Measurements from ENCODE around the gene PRELP. TPM values are rescaled to one million over a fixed set of nuclear protein-coding genes. Genes with fewer than 3 reads are reported as not detected.

The PRELP gene
- total and polyA plus RNA-seq, 9 of the 15 experiments (the other 6 are each of a cell fraction or from before 2014, with no cell fraction given) = 0.04 TPM; not detected in 8

DNA sequence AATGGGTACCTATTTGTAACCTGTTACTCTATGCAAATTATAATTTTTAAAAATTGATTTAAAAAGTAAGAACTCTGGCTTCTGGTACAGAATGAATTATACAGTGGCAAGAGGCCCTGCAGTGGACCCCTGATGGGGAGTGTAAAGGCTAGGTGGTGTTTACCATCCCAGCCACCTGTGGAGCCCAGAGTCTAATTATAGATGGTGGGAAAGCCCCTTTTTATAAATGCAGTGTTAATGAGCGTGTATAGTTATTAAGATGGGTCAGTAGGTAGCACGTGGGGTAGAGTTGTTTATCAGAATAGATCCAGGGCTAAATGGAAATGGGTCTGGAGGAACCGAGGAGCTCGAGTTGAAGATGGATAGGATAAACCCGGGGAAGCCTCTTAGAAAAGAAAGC, 13.9 kb upstream of the PRELP start:
- Histone ChIP-seq H3K9me1 (ENCODE audit: control insufficient read depth, insufficient read depth, low read length) (no peaks in the 10 kb centered on the region), H3K9me3 (replicated peaks; ENCODE audit: control insufficient read depth, insufficient read depth, low read depth, low read length) (no peaks in the 10 kb centered on the region), H3K27ac (ENCODE audit: extremely low read depth, low read depth, low read length) (no peak overlapping the region), H3K9ac (ENCODE audit: insufficient read depth in 1 of 2, low read depth in 2 of 2, low read length in 2 of 2) (no peak overlapping the region), H2AFZ (ENCODE audit: low read depth, low read length) (no peak overlapping the region), H3K36me3 (ENCODE audit: control insufficient read depth, insufficient read depth, low read length) (no peaks in the 10 kb centered on the region), H3K79me2 (ENCODE audit: control insufficient read depth, insufficient read depth, low read length) (no peaks in the 10 kb centered on the region), H4K20me1 (replicated peaks; ENCODE audit: control insufficient read depth, insufficient read depth, low read length) (peaks cover 11% of the 10 kb centered on the region; the same call in 1 of the 2 replicates), H3K27me3 (ENCODE audit: control insufficient read depth in 2 of 2, insufficient read depth in 2 of 2, low read length in 2 of 2) (peaks cover 41 to 42% of the 10 kb centered on the region in 2 experiments), H3K4me3 (no peak overlapping the region), H3K4me1 (replicated peaks in 1 of 2; ENCODE audit: control insufficient read depth in 2 of 2, insufficient read depth in 2 of 2, low read length in 2 of 2) (no peaks in the 10 kb centered on the region), H3K4me2 (ENCODE audit: insufficient read depth, low read length) (no peak overlapping the region)
- CTCF ChIA-PET (ENCODE audit: low intra/inter-chr PET ratio) = no interaction called here
- ATAC-seq (no peak), DNase-seq (ENCODE audit: extremely low read depth in 1 of 4, low spot score in 3 of 4) (no peak), FAIRE-seq (no peak)
- in situ Hi-C loops (cut with MboI) = no loop called here
- BruUV-seq (replicated peaks) = no TSS peak
- 0% methylated on average over 5 of the region's 5 CpGs for WGBS (ENCODE audit: insufficient coverage, low coverage, missing lambda C conversion rate)
- POLR2A ChIA-PET = interaction anchor here (1.0 kb wide), 1 partner anchor 11 kb away, joined by 5 read pairs; no protein-coding TSS in a partner anchor
- intact Hi-C loops (cut with micrococcal nuclease) = no loop called here
- TF ChIP-seq, protein P1, sequence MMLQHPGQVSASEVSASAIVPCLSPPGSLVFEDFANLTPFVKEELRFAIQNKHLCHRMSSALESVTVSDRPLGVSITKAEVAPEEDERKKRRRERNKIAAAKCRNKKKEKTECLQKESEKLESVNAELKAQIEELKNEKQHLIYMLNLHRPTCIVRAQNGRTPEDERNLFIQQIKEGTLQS (IDR thresholded peaks at IDR 0.05) = no peak
- TF ChIP-seq, protein P1 (CRISPR knock-in tag; conservative IDR thresholded peaks at IDR 0.05) = no peak
- TF ChIP-seq DACH1 (IDR thresholded peaks at IDR 0.05; ENCODE audit: partially characterized antibody) (no peak), SMARCB1 (IDR thresholded peaks at IDR 0.05; ENCODE audit: insufficient read length, low read depth) (no peak), RBM22 (IDR thresholded peaks at IDR 0.05; ENCODE audit: low read depth, low read length, poor library complexity, severe bottlenecking) (no peak), FIP1L1 (IDR thresholded peaks at IDR 0.05; ENCODE audit: low read depth, low read length, poor library complexity, severe bottlenecking) (no peak), HEY1 (CRISPR knock-in tag; IDR thresholded peaks at IDR 0.05; ENCODE audit: borderline replicate concordance) (no peak), LARP7 (IDR thresholded peaks at IDR 0.05) (no peak), ZNF133 (CRISPR knock-in tag; IDR thresholded peaks at IDR 0.05) (no peak)
- TF ChIP-seq, protein P2, sequence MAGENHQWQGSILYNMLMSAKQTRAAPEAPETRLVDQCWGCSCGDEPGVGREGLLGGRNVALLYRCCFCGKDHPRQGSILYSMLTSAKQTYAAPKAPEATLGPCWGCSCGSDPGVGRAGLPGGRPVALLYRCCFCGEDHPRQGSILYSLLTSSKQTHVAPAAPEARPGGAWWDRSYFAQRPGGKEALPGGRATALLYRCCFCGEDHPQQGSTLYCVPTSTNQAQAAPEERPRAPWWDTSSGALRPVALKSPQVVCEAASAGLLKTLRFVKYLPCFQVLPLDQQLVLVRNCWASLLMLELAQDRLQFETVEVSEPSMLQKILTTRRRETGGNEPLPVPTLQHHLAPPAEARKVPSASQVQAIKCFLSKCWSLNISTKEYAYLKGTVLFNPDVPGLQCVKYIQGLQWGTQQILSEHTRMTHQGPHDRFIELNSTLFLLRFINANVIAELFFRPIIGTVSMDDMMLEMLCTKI (IDR thresholded peaks at IDR 0.05; ENCODE audit: partially characterized antibody) = no peak
- TF ChIP-seq, protein P3, sequence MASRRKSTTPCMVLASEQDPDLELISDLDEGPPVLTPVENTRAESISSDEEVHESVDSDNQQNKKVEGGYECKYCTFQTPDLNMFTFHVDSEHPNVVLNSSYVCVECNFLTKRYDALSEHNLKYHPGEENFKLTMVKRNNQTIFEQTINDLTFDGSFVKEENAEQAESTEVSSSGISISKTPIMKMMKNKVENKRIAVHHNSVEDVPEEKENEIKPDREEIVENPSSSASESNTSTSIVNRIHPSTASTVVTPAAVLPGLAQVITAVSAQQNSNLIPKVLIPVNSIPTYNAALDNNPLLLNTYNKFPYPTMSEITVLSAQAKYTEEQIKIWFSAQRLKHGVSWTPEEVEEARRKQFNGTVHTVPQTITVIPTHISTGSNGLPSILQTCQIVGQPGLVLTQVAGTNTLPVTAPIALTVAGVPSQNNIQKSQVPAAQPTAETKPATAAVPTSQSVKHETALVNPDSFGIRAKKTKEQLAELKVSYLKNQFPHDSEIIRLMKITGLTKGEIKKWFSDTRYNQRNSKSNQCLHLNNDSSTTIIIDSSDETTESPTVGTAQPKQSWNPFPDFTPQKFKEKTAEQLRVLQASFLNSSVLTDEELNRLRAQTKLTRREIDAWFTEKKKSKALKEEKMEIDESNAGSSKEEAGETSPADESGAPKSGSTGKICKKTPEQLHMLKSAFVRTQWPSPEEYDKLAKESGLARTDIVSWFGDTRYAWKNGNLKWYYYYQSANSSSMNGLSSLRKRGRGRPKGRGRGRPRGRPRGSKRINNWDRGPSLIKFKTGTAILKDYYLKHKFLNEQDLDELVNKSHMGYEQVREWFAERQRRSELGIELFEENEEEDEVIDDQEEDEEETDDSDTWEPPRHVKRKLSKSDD (conservative IDR thresholded peaks at IDR 0.05; ENCODE audit: low read length) = no peak
- TF ChIP-seq, protein P4, sequence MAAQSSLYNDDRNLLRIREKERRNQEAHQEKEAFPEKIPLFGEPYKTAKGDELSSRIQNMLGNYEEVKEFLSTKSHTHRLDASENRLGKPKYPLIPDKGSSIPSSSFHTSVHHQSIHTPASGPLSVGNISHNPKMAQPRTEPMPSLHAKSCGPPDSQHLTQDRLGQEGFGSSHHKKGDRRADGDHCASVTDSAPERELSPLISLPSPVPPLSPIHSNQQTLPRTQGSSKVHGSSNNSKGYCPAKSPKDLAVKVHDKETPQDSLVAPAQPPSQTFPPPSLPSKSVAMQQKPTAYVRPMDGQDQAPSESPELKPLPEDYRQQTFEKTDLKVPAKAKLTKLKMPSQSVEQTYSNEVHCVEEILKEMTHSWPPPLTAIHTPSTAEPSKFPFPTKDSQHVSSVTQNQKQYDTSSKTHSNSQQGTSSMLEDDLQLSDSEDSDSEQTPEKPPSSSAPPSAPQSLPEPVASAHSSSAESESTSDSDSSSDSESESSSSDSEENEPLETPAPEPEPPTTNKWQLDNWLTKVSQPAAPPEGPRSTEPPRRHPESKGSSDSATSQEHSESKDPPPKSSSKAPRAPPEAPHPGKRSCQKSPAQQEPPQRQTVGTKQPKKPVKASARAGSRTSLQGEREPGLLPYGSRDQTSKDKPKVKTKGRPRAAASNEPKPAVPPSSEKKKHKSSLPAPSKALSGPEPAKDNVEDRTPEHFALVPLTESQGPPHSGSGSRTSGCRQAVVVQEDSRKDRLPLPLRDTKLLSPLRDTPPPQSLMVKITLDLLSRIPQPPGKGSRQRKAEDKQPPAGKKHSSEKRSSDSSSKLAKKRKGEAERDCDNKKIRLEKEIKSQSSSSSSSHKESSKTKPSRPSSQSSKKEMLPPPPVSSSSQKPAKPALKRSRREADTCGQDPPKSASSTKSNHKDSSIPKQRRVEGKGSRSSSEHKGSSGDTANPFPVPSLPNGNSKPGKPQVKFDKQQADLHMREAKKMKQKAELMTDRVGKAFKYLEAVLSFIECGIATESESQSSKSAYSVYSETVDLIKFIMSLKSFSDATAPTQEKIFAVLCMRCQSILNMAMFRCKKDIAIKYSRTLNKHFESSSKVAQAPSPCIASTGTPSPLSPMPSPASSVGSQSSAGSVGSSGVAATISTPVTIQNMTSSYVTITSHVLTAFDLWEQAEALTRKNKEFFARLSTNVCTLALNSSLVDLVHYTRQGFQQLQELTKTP (IDR thresholded peaks at IDR 0.05; ENCODE audit: low read depth in 1 of 2, partially characterized antibody in 2 of 2) = no peak
- TF ChIP-seq, protein P5, sequence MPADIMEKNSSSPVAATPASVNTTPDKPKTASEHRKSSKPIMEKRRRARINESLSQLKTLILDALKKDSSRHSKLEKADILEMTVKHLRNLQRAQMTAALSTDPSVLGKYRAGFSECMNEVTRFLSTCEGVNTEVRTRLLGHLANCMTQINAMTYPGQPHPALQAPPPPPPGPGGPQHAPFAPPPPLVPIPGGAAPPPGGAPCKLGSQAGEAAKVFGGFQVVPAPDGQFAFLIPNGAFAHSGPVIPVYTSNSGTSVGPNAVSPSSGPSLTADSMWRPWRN (IDR thresholded peaks at IDR 0.05; ENCODE audit: low read depth) = no peak
